ENCODE data around the gene SH3RF3. TPM values are rescaled to one million over a fixed set of nuclear protein-coding genes. Genes with fewer than 3 reads are reported as not detected.

SH3RF3 gene
- polyA plus RNA-seq, 1 of the 3 experiments (the other 2 are of a cell fraction): 1.9 TPM

- TF ChIP-seq USF1 (IDR thresholded peaks at IDR 0.05; ENCODE audit: borderline replicate concordance, low read depth) (no peak), EP300 (IDR thresholded peaks at IDR 0.05; ENCODE audit: borderline replicate concordance in 1 of 2, low read depth in 1 of 2, low read length in 1 of 2) (no peak)
Measured at GRCh38 chr2:109202486-109202885, 73.5 kb downstream of the SH3RF3 start (continued).

- Histone ChIP-seq H3K4me2 (no peak overlapping the region), H3K9ac (no peak overlapping the region), H3K79me2 (ENCODE audit: insufficient read depth) (peaks cover 14% of the 10 kb centered on the region; the same call in 1 of the 2 replicates), H3F3A (replicated peaks; ENCODE audit: insufficient read depth) (no peaks in the 10 kb centered on the region), H3K4me1 (ENCODE audit: control insufficient read depth in 1 of 2, insufficient read depth in 2 of 2, low read depth in 1 of 2, low read length in 1 of 2) (peaks cover 0 to 41% of the 10 kb centered on the region in 2 experiments; a peak in 1 of 4 replicates), H2AFZ (ENCODE audit: low read depth) (no peak overlapping the region), H3K9me3 (no peaks in the 10 kb centered on the region), H3K36me3 (replicated peaks in 1 of 2; ENCODE audit: control insufficient read depth in 1 of 2, insufficient read depth in 2 of 2, low read length in 1 of 2) (no peaks in the 10 kb centered on the region), H3K4me3 (ENCODE audit: low read depth in 2 of 2, low read length in 1 of 2) (no peak overlapping the region), H3K27me3 (ENCODE audit: insufficient read depth) (no peaks in the 10 kb centered on the region), H3K27ac (ENCODE audit: low read depth in 2 of 2, low read length in 1 of 2) (no peak overlapping the region), H3K9me2 (no peaks in the 10 kb centered on the region), H4K20me1 (ENCODE audit: insufficient read depth) (peaks cover 3% of the 10 kb centered on the region)
- DNase-seq: no peak
- no peak for TF ChIP-seq NFIC (IDR thresholded peaks at IDR 0.05; ENCODE audit: borderline replicate concordance)
- TF ChIP-seq RAD21 (IDR thresholded peaks at IDR 0.05; ENCODE audit: low read length): no peak
- TF ChIP-seq EZH2phosphoT487 (IDR thresholded peaks at IDR 0.05; ENCODE audit: borderline replicate concordance, low read depth): no peak
- TF ChIP-seq CHD2 (IDR thresholded peaks at IDR 0.05; ENCODE audit: low read length, partially characterized antibody): no peak
- no peak for TF ChIP-seq CTCF (IDR thresholded peaks at IDR 0.05)
- no peak for TF ChIP-seq MXI1 (IDR thresholded peaks at IDR 0.05; ENCODE audit: low read depth, low read length)
- TF ChIP-seq GATA2 (CRISPR knock-in tag; IDR thresholded peaks at IDR 0.05): no peak
- no peak for TF ChIP-seq FOXM1 (IDR thresholded peaks at IDR 0.05; ENCODE audit: low read depth)
- TF ChIP-seq TAF1 (IDR thresholded peaks at IDR 0.05; ENCODE audit: borderline replicate concordance, low read depth, low read length): no peak
- no peak for TF ChIP-seq IRF3 (IDR thresholded peaks at IDR 0.05; ENCODE audit: low read depth, low read length)
- no peak for TF ChIP-seq USF1 (IDR thresholded peaks at IDR 0.05; ENCODE audit: borderline replicate concordance, low read depth)
- TF ChIP-seq TCF12 (IDR thresholded peaks at IDR 0.05): no peak
- no peak for TF ChIP-seq YY1 (IDR thresholded peaks at IDR 0.05; ENCODE audit: low read depth)
- no peak for TF ChIP-seq GABPA (IDR thresholded peaks at IDR 0.05; ENCODE audit: low read depth)
- no peak for TF ChIP-seq FOSL2 (IDR thresholded peaks at IDR 0.05; ENCODE audit: borderline replicate concordance, low read depth)
- CTCF ChIA-PET: interaction anchor here (1.1 to 1.4 kb wide), 2 partner anchors 12 to 307 kb away, joined by 3 read pairs; no protein-coding TSS in a partner anchor
- 92% methylated on average over 19 of the region's 22 CpGs for whole genome bisulfite sequencing (ENCODE audit: low lambda C conversion rate)
- POLR2A ChIA-PET: no interaction called here
Measured at GRCh38 chr2:109203246-109204011, 74.4 kb downstream of the SH3RF3 start.

All from SK-N-SH (cell line).